CD4-positive, CD25-positive, alpha-beta regulatory T cell (primary cell): ENCODE results near the gene AGK. TPM values are rescaled to one million over a fixed set of nuclear protein-coding genes. Genes with fewer than 3 reads are reported as not detected.
"Not testable (repeated sequence)": the region's sequence is repeated elsewhere in the genome, so short reads cannot be mapped to it uniquely, and the experiment has no call there.

ENCODE experiments used
- ATAC-seq, 2 donors: fragments of 150-1000 bp; cut with Tn5 transposase; one replicate each; pipeline ENCODE4 v1.10.0; 2021; ENCODE audit warnings: low read depth in 2 of 2, moderate number of reproducible peaks in 2 of 2, moderate library complexity in 1 of 2
- DNase-seq, 3 donors: peaks; one replicate each; pipeline versions ENCODE4 v3.0.0 to v3.0.0-alpha.2; 2012 to 2022; ENCODE audit warnings: mixed read lengths in 1 of 3
- H3K27ac ChIP-seq: one replicate; pipeline ENCODE4 v1.7.0; 2013; ENCODE audit warnings: mild to moderate bottlenecking, low read length; ENCODE audit not compliant: insufficient read depth, poor library complexity, severe bottlenecking
- H3K27me3 ChIP-seq: one replicate; pipeline ENCODE4 v1.7.0; 2013; ENCODE audit warnings: low read length; ENCODE audit not compliant: control insufficient read depth, insufficient read depth
- H3K36me3 ChIP-seq: one replicate; pipeline ENCODE4 v1.7.0; 2013; ENCODE audit warnings: mild to moderate bottlenecking, low read length, moderate library complexity; ENCODE audit not compliant: control insufficient read depth, insufficient read depth
- H3K4me1 ChIP-seq: 2 replicates; pipeline ENCODE4 v1.7.0; 2013; ENCODE audit warnings: mild to moderate bottlenecking, low read length; ENCODE audit not compliant: insufficient read depth, control insufficient read depth, poor library complexity, severe bottlenecking
- H3K4me3 ChIP-seq: one replicate; pipeline ENCODE4 v1.7.0; 2013; ENCODE audit warnings: low read depth, mild to moderate bottlenecking, low read length, moderate library complexity
- H3K9me3 ChIP-seq, 2 experiments: 1 replicate in 1 of 2; 2 replicates in 1 of 2; pipeline ENCODE4 v1.7.0; 2013; ENCODE audit warnings: low read length in 2 of 2, mild to moderate bottlenecking in 1 of 2, moderate library complexity in 1 of 2; ENCODE audit not compliant: control insufficient read depth in 2 of 2
- H3K27ac Mint-ChIP-seq, 3 donors: one replicate each; pipeline ENCODE4 v1.8.0; 2020 to 2022; ENCODE audit warnings: mild to moderate bottlenecking in 3 of 3, mixed read lengths in 3 of 3, moderate library complexity in 2 of 3
- H3K27me3 Mint-ChIP-seq: one replicate; pipeline ENCODE4 v1.8.0; 2022; ENCODE audit warnings: mild to moderate bottlenecking, mixed read lengths
- H3K36me3 Mint-ChIP-seq: one replicate; pipeline ENCODE4 v1.8.0; 2020; ENCODE audit warnings: mixed read lengths
- H3K4me1 Mint-ChIP-seq, 4 donors: one replicate each; pipeline ENCODE4 v1.8.0; 2020 to 2022; ENCODE audit warnings: mixed read lengths in 4 of 4, mild to moderate bottlenecking in 1 of 4
- H3K4me3 Mint-ChIP-seq, 4 donors: one replicate each; pipeline ENCODE4 v1.8.0; 2020 to 2022; ENCODE audit warnings: mild to moderate bottlenecking in 4 of 4, mixed read lengths in 4 of 4, moderate library complexity in 3 of 4
- H3K9me3 Mint-ChIP-seq, 7 donors: one replicate each; pipeline ENCODE4 v1.8.0; 2020 to 2022; ENCODE audit warnings: mixed read lengths in 7 of 7, mild to moderate bottlenecking in 3 of 7, moderate library complexity in 2 of 7
- polyA plus RNA-seq, 4 donors: library from polyadenylated mRNA; unstranded; fragments of 300-500 nt; fragmentation: Illumina TruSeq; gene quantifications; one replicate each; pipeline ENCODE4 v1.2.3, GENCODE V29; 2021
- total RNA-seq: library from RNA; stranded (reverse); gene quantifications from one replicate; pipeline ENCODE4 v1.2.3, GENCODE V29; 2022

Gene AGK
- total and polyA plus RNA-seq, 5 donors from 2014 or later = 28.6 to 38.1 (median 35.1) TPM

- H3K4me3 Mint-ChIP-seq = no peak overlapping the region
- H3K36me3 Mint-ChIP-seq = peaks cover 45% of the 10 kb centered on the region
- ATAC-seq (no peak), DNase-seq (no peak)
- Histone ChIP-seq H3K9me3 (no peaks in the 10 kb centered on the region), H3K27me3 (no peaks in the 10 kb centered on the region), H3K36me3 (peaks cover 41% of the 10 kb centered on the region), H3K4me1 (no peaks in the 10 kb centered on the region), H3K27ac (no peak overlapping the region), H3K4me3 (no peak overlapping the region)
- peak overlapping the region in 1 of 3 donors; percentile 16 for H3K27ac Mint-ChIP-seq
- no peaks in the 10 kb centered on the region for H3K27me3 Mint-ChIP-seq
- peaks cover 14 to 30% (median 20%) of the 10 kb centered on the region in 4 donors for H3K4me1 Mint-ChIP-seq
- peaks cover 0 to 2% (median 0%) of the 10 kb centered on the region in 7 donors for H3K9me3 Mint-ChIP-seq
These were observed 135.5 kb downstream of the AGK start for GRCh38 chr7:141686670-141687069.

DNA sequence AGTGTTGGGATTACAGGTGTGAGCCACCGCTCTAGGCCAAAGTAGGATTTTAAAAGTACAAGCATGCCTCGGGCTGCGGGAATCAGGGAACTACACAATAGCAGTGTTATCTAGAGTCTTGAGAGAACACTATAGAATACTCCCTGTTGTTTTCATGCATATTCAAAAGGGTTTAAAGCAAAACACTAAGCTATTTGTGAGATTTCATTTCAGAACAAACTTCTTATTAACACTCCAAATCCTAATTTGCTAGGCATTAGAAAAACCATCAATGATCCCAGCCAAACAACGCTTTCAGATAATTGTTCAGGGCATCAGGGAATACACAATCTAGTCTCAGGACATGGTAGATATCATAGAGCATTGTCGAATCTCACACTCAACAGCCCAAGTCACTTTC is 136.8 kb downstream of the AGK start:
- no peak for DNase-seq
- Histone ChIP-seq H3K27me3 (no peaks in the 10 kb centered on the region), H3K9me3 (no peaks in the 10 kb centered on the region), H3K4me3 (no peak overlapping the region), H3K4me1 (no peaks in the 10 kb centered on the region), H3K27ac (no peak overlapping the region), H3K36me3 (peaks cover 28% of the 10 kb centered on the region)
- Mint-ChIP-seq H3K36me3 (peaks cover 35% of the 10 kb centered on the region), H3K9me3 (peaks cover 0 to 2% (median 0%) of the 10 kb centered on the region in 7 donors), H3K4me3 (no peak overlapping the region), H3K4me1 (peaks cover 21 to 35% (median 27%) of the 10 kb centered on the region in 4 donors), H3K27me3 (no peaks in the 10 kb centered on the region), H3K27ac (no peak overlapping the region)
- no peak for ATAC-seq

GRCh38 chr7:141689072-141689825 is 138.0 kb downstream of the AGK start:
- peaks cover 31% of the 10 kb centered on the region for H3K36me3 Mint-ChIP-seq
- H3K4me1 ChIP-seq, H3K27me3 Mint-ChIP-seq, H3K27me3 ChIP-seq, H3K9me3 ChIP-seq, DNase-seq, H3K27ac ChIP-seq, ATAC-seq, H3K4me3 Mint-ChIP-seq, H3K9me3 Mint-ChIP-seq, H3K4me3 ChIP-seq: not testable (repeated sequence)
- peak overlapping the region in 2 of 3 donors; percentile 21 to 32 for H3K27ac Mint-ChIP-seq
- peaks cover 21% of the 10 kb centered on the region for H3K36me3 ChIP-seq
- H3K4me1 Mint-ChIP-seq = peaks cover 27 to 38% (median 31%) of the 10 kb centered on the region in 4 donors

DNA sequence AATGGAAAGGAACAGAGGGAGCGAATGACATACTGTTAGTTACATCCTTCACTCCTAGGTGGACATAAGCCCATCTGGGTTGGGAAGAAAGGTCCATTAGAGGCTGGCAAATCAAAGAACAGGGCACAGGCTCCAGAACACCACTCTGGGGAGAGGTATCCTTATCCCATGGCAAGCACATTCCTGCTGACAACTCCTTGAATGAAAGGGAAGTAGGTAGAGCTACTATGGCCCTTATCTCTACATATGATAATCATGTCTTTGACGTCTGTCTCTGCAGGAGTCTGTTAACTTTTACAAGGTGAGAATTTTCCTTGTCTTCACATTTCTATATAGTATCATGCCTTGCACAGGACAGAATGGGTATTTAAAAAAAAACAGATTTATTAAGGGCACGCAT is 140.3 kb downstream of the AGK start:
- Mint-ChIP-seq H3K27me3 (no peaks in the 10 kb centered on the region), H3K9me3 (peaks cover 0 to 2% (median 0%) of the 10 kb centered on the region in 7 donors), H3K36me3 (peaks cover 28% of the 10 kb centered on the region), H3K4me1 (peaks cover 28 to 50% (median 46%) of the 10 kb centered on the region in 4 donors), H3K27ac (no peak overlapping the region), H3K4me3 (no peak overlapping the region)
- Histone ChIP-seq H3K4me3 (no peak overlapping the region), H3K36me3 (no peaks in the 10 kb centered on the region), H3K27ac (no peak overlapping the region), H3K4me1 (no peaks in the 10 kb centered on the region), H3K27me3 (no peaks in the 10 kb centered on the region), H3K9me3 (no peaks in the 10 kb centered on the region)
- ATAC-seq (no peak), DNase-seq (no peak)

GRCh38 chr7:141691961-141692360 is 140.8 kb downstream of the AGK start:
- Mint-ChIP-seq H3K4me1 (peaks cover 28 to 54% (median 48%) of the 10 kb centered on the region in 4 donors), H3K27ac (no peak overlapping the region), H3K9me3 (peaks cover 0 to 2% (median 0%) of the 10 kb centered on the region in 7 donors)

GRCh38 chr7:141693082-141693481 is 141.9 kb downstream of the AGK start:
- Histone ChIP-seq H3K4me3 (no peak overlapping the region), H3K36me3 (no peaks in the 10 kb centered on the region), H3K4me1 (no peaks in the 10 kb centered on the region), H3K27me3 (no peaks in the 10 kb centered on the region), H3K27ac (no peak overlapping the region), H3K9me3 (no peaks in the 10 kb centered on the region)
- Mint-ChIP-seq H3K27me3 (no peaks in the 10 kb centered on the region), H3K27ac (peak overlapping the region in 1 of 3 donors; percentile 11), H3K4me3 (no peak overlapping the region), H3K9me3 (peaks cover 0 to 2% (median 0%) of the 10 kb centered on the region in 7 donors), H3K4me1 (peaks cover 24 to 63% (median 55%) of the 10 kb centered on the region in 4 donors), H3K36me3 (peaks cover 26% of the 10 kb centered on the region)
- no peak for ATAC-seq
- no peak for DNase-seq

More at GRCh38 chr7:141691961-141692360, 140.8 kb downstream of the AGK start:
- Mint-ChIP-seq H3K27me3 (no peaks in the 10 kb centered on the region), H3K36me3 (peaks cover 29% of the 10 kb centered on the region), H3K4me3 (no peak overlapping the region)
- Histone ChIP-seq H3K36me3 (no peaks in the 10 kb centered on the region), H3K4me3 (no peak overlapping the region), H3K27ac (no peak overlapping the region), H3K4me1 (no peaks in the 10 kb centered on the region), H3K9me3 (no peaks in the 10 kb centered on the region), H3K27me3 (no peaks in the 10 kb centered on the region)
- no peak for ATAC-seq
- no peak for DNase-seq

GRCh38 chr7:141695803-141696289 is 144.6 kb downstream of the AGK start:
- H3K4me1 ChIP-seq = peaks cover 21% of the 10 kb centered on the region
- Mint-ChIP-seq H3K36me3 (peaks cover 16% of the 10 kb centered on the region), H3K27ac (peak overlapping the region in 1 of 3 donors; percentile 27), H3K27me3 (peaks cover 2% of the 10 kb centered on the region), H3K9me3 (no peaks in the 10 kb centered on the region), H3K4me3 (peak overlapping the region in 1 of 4 donors; percentile 40), H3K4me1 (peaks cover 13 to 77% (median 71%) of the 10 kb centered on the region in 4 donors)
- H3K36me3 ChIP-seq = no peaks in the 10 kb centered on the region
- no peak for ATAC-seq
- H3K4me3 ChIP-seq = no peak overlapping the region
- no peak for DNase-seq
- H3K27me3 ChIP-seq = no peaks in the 10 kb centered on the region
- H3K27ac ChIP-seq = no peak overlapping the region
- no peaks in the 10 kb centered on the region for H3K9me3 ChIP-seq
